ENCODE data around the gene CDC42EP2.
A peak's percentile ranks its signal among the peaks of the same experiment; 100 is the strongest.

Gene CDC42EP2

DNA sequence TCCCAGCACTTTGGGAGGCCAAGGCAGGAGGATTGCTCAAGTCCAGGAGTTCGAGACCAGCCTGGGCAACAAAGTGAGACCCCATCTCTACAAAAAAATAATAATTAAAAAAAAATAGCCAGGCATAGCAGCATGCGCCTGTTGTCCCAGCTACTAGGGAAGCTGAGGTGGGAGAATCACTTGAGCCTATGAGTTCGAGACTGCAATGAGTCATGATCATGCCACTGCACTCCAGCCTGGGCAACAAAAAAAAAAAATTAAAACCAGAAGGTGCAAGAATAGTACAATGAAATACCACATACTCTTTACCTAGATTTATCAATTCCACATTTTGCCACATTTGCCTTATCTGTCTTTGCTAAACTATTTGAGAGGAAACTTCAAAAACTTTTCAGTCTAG is 27.2 kb downstream of the CDC42EP2 start:
- no CpG with 5 or more reads among the region's 3 CpGs for WGBS, 2 donors (ENCODE audit: extremely low coverage in 2 of 2, insufficient read length in 2 of 2, insufficient replicate concordance in 1 of 2)
- Histone ChIP-seq H2AFZ (ENCODE audit: low read length) (no peak overlapping the region), H4K91ac (ENCODE audit: low read depth, low read length, poor library complexity) (no peak overlapping the region), H3K18ac (ENCODE audit: low read length) (no peak overlapping the region), H4K8ac (ENCODE audit: low read depth, low read length) (no peak overlapping the region), H2BK12ac (ENCODE audit: low read length) (no peak overlapping the region), H3K27ac (replicated peaks; ENCODE audit: low read length) (no peak overlapping the region), H2BK120ac (ENCODE audit: low read depth, low read length) (no peak overlapping the region), H3K36me3 (replicated peaks in 1 of 2; ENCODE audit: control insufficient read depth in 2 of 2, insufficient read depth in 2 of 2, low read length in 2 of 2) (peaks cover 57 to 89% of the 10 kb centered on the region in 2 donors), H3K9ac (ENCODE audit: low read depth, low read length, poor library complexity) (no peak overlapping the region), H2BK5ac (ENCODE audit: low read length) (no peak overlapping the region), H3K4me1 (ENCODE audit: control insufficient read depth in 2 of 2, insufficient read depth in 1 of 2, low read depth in 1 of 2, low read length in 2 of 2) (no peaks in the 10 kb centered on the region), H2BK15ac (ENCODE audit: low read length) (no peak overlapping the region), H3K27me3 (ENCODE audit: control insufficient read depth in 3 of 3, insufficient read depth in 3 of 3, low read depth in 1 of 3, low read length in 3 of 3) (no peaks in the 10 kb centered on the region), H3K4me3 (ENCODE audit: low read length in 2 of 2) (no peak overlapping the region), H2AK5ac (ENCODE audit: low read depth, low read length) (no peak overlapping the region), H3K9me3 (replicated peaks in 1 of 2; ENCODE audit: control insufficient read depth in 2 of 2, insufficient read depth in 1 of 2, low read depth in 1 of 2, low read length in 2 of 2) (no peaks in the 10 kb centered on the region), H3K23ac (ENCODE audit: low read depth, low read length, poor library complexity) (no peak overlapping the region), H3K4ac (ENCODE audit: low read length) (no peak overlapping the region), H3K14ac (ENCODE audit: low read length) (no peak overlapping the region), H3K4me2 (ENCODE audit: insufficient read depth, low read length, poor library complexity, severe bottlenecking) (no peak overlapping the region), H3K79me1 (ENCODE audit: low read depth, low read length) (peaks cover 2% of the 10 kb centered on the region)
- no peak for DNase-seq (ENCODE audit: low spot score)

DNA sequence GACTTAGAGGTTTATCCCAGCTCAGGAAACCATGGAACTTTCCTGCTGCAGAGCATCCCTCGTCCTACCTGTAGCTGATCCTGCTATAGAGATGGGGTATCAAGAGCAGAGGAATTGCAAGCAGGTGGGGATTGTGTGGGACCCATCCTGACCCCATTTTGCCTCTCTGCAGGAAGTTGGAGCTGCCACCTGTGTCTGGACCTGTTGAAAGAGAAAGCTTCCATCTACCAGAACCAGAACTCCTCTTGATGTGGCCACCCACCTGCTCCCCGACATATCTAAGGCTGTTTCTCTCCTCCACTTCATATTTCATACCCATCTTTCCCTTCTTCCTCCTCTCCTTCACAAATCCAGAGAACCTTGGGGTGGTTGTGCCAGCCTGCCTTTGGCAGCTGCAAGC is 36.8 kb downstream of the CDC42EP2 start:
- H3K27me3 ChIP-seq (ENCODE audit: control insufficient read depth in 3 of 3, insufficient read depth in 3 of 3, low read depth in 1 of 3, low read length in 3 of 3) = peaks cover 0 to 9% (median 0%) of the 10 kb centered on the region in 3 experiments
- H3K9me3 ChIP-seq (replicated peaks in 1 of 2; ENCODE audit: control insufficient read depth in 2 of 2, insufficient read depth in 1 of 2, low read depth in 1 of 2, low read length in 2 of 2) = no peaks in the 10 kb centered on the region
- no peaks in the 10 kb centered on the region for H3K79me1 ChIP-seq (ENCODE audit: low read depth, low read length)
- no peak overlapping the region for H2AFZ ChIP-seq (ENCODE audit: low read length)
- no peak overlapping the region for H3K4me2 ChIP-seq (ENCODE audit: insufficient read depth, low read length, poor library complexity, severe bottlenecking)
- H2BK12ac ChIP-seq (ENCODE audit: low read length) = no peak overlapping the region
- WGBS, 2 donors (ENCODE audit: extremely low coverage in 2 of 2, insufficient read length in 2 of 2, insufficient replicate concordance in 1 of 2) = no CpG with 5 or more reads among the region's 2 CpGs
- H3K36me3 ChIP-seq (replicated peaks in 1 of 2; ENCODE audit: control insufficient read depth in 2 of 2, insufficient read depth in 2 of 2, low read length in 2 of 2) = peaks cover 35 to 68% of the 10 kb centered on the region in 2 donors
- no peak overlapping the region for H3K23ac ChIP-seq (ENCODE audit: low read depth, low read length, poor library complexity)
- no peak overlapping the region for H3K4me3 ChIP-seq (ENCODE audit: low read length in 2 of 2)
- no peak overlapping the region for H3K9ac ChIP-seq (ENCODE audit: low read depth, low read length, poor library complexity)
- no peak overlapping the region for H2BK5ac ChIP-seq (ENCODE audit: low read length)
- no peak overlapping the region for H2AK5ac ChIP-seq (ENCODE audit: low read depth, low read length)
- no peak overlapping the region for H3K4ac ChIP-seq (ENCODE audit: low read length)
- H3K14ac ChIP-seq (ENCODE audit: low read length) = no peak overlapping the region
- no peak for DNase-seq (ENCODE audit: low spot score)
- H2BK15ac ChIP-seq (ENCODE audit: low read length) = no peak overlapping the region
- peaks cover 10 to 16% of the 10 kb centered on the region in 2 donors for H3K4me1 ChIP-seq (ENCODE audit: control insufficient read depth in 2 of 2, insufficient read depth in 1 of 2, low read depth in 1 of 2, low read length in 2 of 2)
- H2BK120ac ChIP-seq (ENCODE audit: low read depth, low read length) = no peak overlapping the region
- H3K27ac ChIP-seq (replicated peaks; ENCODE audit: low read length) = no peak overlapping the region
- H4K8ac ChIP-seq (ENCODE audit: low read depth, low read length) = no peak overlapping the region
- no peak overlapping the region for H4K91ac ChIP-seq (ENCODE audit: low read depth, low read length, poor library complexity)
- H3K18ac ChIP-seq (ENCODE audit: low read length) = no peak overlapping the region

DNA sequence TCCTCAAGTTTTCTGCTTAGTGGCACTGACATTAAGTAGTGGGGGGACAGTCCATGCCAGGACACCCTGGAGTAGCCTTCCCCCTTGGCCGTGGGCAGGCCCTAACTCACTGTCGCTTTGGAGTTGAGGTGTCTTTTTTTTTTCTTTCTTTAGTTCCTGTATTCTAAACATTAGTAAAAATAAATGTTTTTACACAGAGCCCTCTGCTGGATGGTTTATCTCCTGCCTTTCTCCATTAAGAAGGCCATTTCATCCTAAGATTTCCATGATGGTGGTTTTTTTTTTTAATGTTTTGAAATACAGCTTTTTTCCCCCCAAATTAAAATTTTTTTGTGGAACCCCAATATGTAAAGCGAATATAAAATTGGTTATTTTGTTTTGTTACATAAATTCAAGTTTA is 38.1 kb downstream of the CDC42EP2 start:
- Histone ChIP-seq H3K4me3 (ENCODE audit: low read length in 2 of 2) (no peak overlapping the region), H3K9me3 (replicated peaks in 1 of 2; ENCODE audit: control insufficient read depth in 2 of 2, insufficient read depth in 1 of 2, low read depth in 1 of 2, low read length in 2 of 2) (no peaks in the 10 kb centered on the region), H2AK5ac (ENCODE audit: low read depth, low read length) (no peak overlapping the region), H3K27ac (replicated peaks; ENCODE audit: low read length) (no peak overlapping the region), H3K18ac (ENCODE audit: low read length) (no peak overlapping the region), H2AFZ (ENCODE audit: low read length) (no peak overlapping the region), H2BK12ac (ENCODE audit: low read length) (no peak overlapping the region), H4K8ac (ENCODE audit: low read depth, low read length) (no peak overlapping the region), H3K4me2 (ENCODE audit: insufficient read depth, low read length, poor library complexity, severe bottlenecking) (no peak overlapping the region), H2BK15ac (ENCODE audit: low read length) (no peak overlapping the region), H3K23ac (ENCODE audit: low read depth, low read length, poor library complexity) (no peak overlapping the region), H2BK120ac (ENCODE audit: low read depth, low read length) (no peak overlapping the region), H3K14ac (ENCODE audit: low read length) (no peak overlapping the region), H3K9ac (ENCODE audit: low read depth, low read length, poor library complexity) (no peak overlapping the region), H3K4me1 (ENCODE audit: control insufficient read depth in 2 of 2, insufficient read depth in 1 of 2, low read depth in 1 of 2, low read length in 2 of 2) (peaks cover 10 to 22% of the 10 kb centered on the region in 2 donors), H3K79me1 (ENCODE audit: low read depth, low read length) (no peaks in the 10 kb centered on the region), H2BK5ac (ENCODE audit: low read length) (no peak overlapping the region), H3K27me3 (ENCODE audit: control insufficient read depth in 3 of 3, insufficient read depth in 3 of 3, low read depth in 1 of 3, low read length in 3 of 3) (peaks cover 0 to 15% (median 0%) of the 10 kb centered on the region in 3 experiments), H3K4ac (ENCODE audit: low read length) (no peak overlapping the region), H4K91ac (ENCODE audit: low read depth, low read length, poor library complexity) (no peak overlapping the region), H3K36me3 (replicated peaks in 1 of 2; ENCODE audit: control insufficient read depth in 2 of 2, insufficient read depth in 2 of 2, low read length in 2 of 2) (peaks cover 31 to 56% of the 10 kb centered on the region in 2 donors)
- no CpG with 5 or more reads among the region's 3 CpGs for WGBS, 2 donors (ENCODE audit: extremely low coverage in 2 of 2, insufficient read length in 2 of 2, insufficient replicate concordance in 1 of 2)
- DNase-seq (ENCODE audit: low spot score) = no peak

DNA sequence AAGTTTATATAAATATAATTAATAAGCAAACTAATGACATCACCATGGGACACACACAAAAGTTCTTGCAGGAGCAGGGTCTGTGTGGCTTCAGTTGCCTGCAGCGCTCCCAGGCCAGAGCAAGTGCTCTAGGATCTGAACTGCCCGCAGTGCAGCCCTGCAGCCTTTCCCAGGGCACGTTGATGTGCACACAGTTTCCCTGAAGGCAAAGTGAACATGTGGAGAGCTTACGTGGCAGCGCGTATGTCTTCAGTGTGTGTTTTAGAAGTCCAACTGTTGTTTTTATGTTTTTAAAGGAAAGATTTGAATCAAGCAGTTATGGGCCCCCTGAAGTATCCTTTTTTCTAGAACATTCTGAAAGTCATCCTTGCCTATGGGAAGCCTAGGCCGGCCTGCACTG is 38.7 kb downstream of the CDC42EP2 start:
- Histone ChIP-seq H3K9me3 (replicated peaks in 1 of 2; ENCODE audit: control insufficient read depth in 2 of 2, insufficient read depth in 1 of 2, low read depth in 1 of 2, low read length in 2 of 2) (no peaks in the 10 kb centered on the region), H4K8ac (ENCODE audit: low read depth, low read length) (no peak overlapping the region), H2BK120ac (ENCODE audit: low read depth, low read length) (no peak overlapping the region), H3K36me3 (replicated peaks in 1 of 2; ENCODE audit: control insufficient read depth in 2 of 2, insufficient read depth in 2 of 2, low read length in 2 of 2) (peaks cover 25 to 50% of the 10 kb centered on the region in 2 donors), H3K4me3 (ENCODE audit: low read length in 2 of 2) (peak overlapping the region in 1 of 2 donors; percentile 70), H3K9ac (ENCODE audit: low read depth, low read length, poor library complexity) (no peak overlapping the region), H3K23ac (ENCODE audit: low read depth, low read length, poor library complexity) (no peak overlapping the region), H4K91ac (ENCODE audit: low read depth, low read length, poor library complexity) (no peak overlapping the region), H3K27ac (replicated peaks; ENCODE audit: low read length) (no peak overlapping the region), H3K27me3 (ENCODE audit: control insufficient read depth in 3 of 3, insufficient read depth in 3 of 3, low read depth in 1 of 3, low read length in 3 of 3) (peaks cover 0 to 15% (median 0%) of the 10 kb centered on the region in 3 experiments), H2AK5ac (ENCODE audit: low read depth, low read length) (no peak overlapping the region), H3K14ac (ENCODE audit: low read length) (no peak overlapping the region), H3K4ac (ENCODE audit: low read length) (no peak overlapping the region), H3K79me1 (ENCODE audit: low read depth, low read length) (no peaks in the 10 kb centered on the region), H3K4me2 (ENCODE audit: insufficient read depth, low read length, poor library complexity, severe bottlenecking) (no peak overlapping the region), H2AFZ (ENCODE audit: low read length) (no peak overlapping the region), H3K18ac (ENCODE audit: low read length) (no peak overlapping the region), H2BK15ac (ENCODE audit: low read length) (no peak overlapping the region), H2BK12ac (ENCODE audit: low read length) (no peak overlapping the region), H3K4me1 (ENCODE audit: control insufficient read depth in 2 of 2, insufficient read depth in 1 of 2, low read depth in 1 of 2, low read length in 2 of 2) (peaks cover 10 to 22% of the 10 kb centered on the region in 2 donors), H2BK5ac (ENCODE audit: low read length) (no peak overlapping the region)
- no CpG with 5 or more reads among the region's 7 CpGs for WGBS, 2 donors (ENCODE audit: extremely low coverage in 2 of 2, insufficient read length in 2 of 2, insufficient replicate concordance in 1 of 2)
- no peak for DNase-seq (ENCODE audit: low spot score)

Data from neuronal stem cell (in vitro differentiated cells).